NCI-H526 (cell line): ENCODE results near the gene AP2A2.

Experiments
- DNase-seq, 2 experiments: peaks; one replicate each; lab custom pipeline; 2025; lab: John Stamatoyannopoulos, UW

Gene AP2A2

GRCh38 chr11:996681-997080 lies 71.0 kb downstream of the AP2A2 start:
- DNase-seq: no peak

GRCh38 chr11:997907-998306 lies 72.2 kb downstream of the AP2A2 start:
- no peak for DNase-seq

- DNase-seq: no peak
Measured at GRCh38 chr11:999009-999408, 73.3 kb downstream of the AP2A2 start.

- no peak for DNase-seq
Measured at GRCh38 chr11:1000357-1001278, 74.9 kb downstream of the AP2A2 start.

GRCh38 chr11:1001617-1002405 lies 76.1 kb downstream of the AP2A2 start:
- no peak for DNase-seq

- DNase-seq: no peak
Measured at GRCh38 chr11:1002406-1002984, 76.8 kb downstream of the AP2A2 start.

- DNase-seq: no peak
Measured at GRCh38 chr11:1003159-1003558, 77.5 kb downstream of the AP2A2 start.

- peak; percentile 25 to 87 for DNase-seq
Measured at GRCh38 chr11:1005928-1006327, 80.3 kb downstream of the AP2A2 start.

- DNase-seq: peak in 1 of 2 experiments; percentile 32
Measured at GRCh38 chr11:1006762-1007161, 81.1 kb downstream of the AP2A2 start.

- DNase-seq: no peak
Measured at GRCh38 chr11:1007279-1007678, 81.6 kb downstream of the AP2A2 start.

- DNase-seq: no peak
Measured at GRCh38 chr11:1008001-1008802, 82.5 kb downstream of the AP2A2 start.

GRCh38 chr11:1008803-1009145 lies 83.1 kb downstream of the AP2A2 start:
- no peak for DNase-seq

- DNase-seq: no peak
Measured at GRCh38 chr11:1009371-1009770, 83.7 kb downstream of the AP2A2 start.

- DNase-seq: no peak
Measured at GRCh38 chr11:1009991-1010390, 84.3 kb downstream of the AP2A2 start.

GRCh38 chr11:1010551-1011319 lies 85.1 kb downstream of the AP2A2 start:
- DNase-seq: no peak

- no peak for DNase-seq
Measured at GRCh38 chr11:1011320-1011698, 85.6 kb downstream of the AP2A2 start.

GRCh38 chr11:1012291-1012690 lies 86.6 kb downstream of the AP2A2 start:
- no peak for DNase-seq

- no peak for DNase-seq
Measured at GRCh38 chr11:1012740-1013630, 87.3 kb downstream of the AP2A2 start.

GRCh38 chr11:1013631-1013935 lies 87.9 kb downstream of the AP2A2 start:
- DNase-seq: no peak

GRCh38 chr11:1014276-1014675 lies 88.6 kb downstream of the AP2A2 start:
- no peak for DNase-seq
